ENCODE measurements around the gene NR0B1. TPM values are rescaled to one million over a fixed set of nuclear protein-coding genes. Genes with fewer than 3 reads are reported as not detected.

The NR0B1 gene
- total RNA-seq, 2 experiments from 2014 or later, result not detected

GRCh38 chrX:30301208-30301607 is 8.0 kb downstream of the NR0B1 start:
- no peaks in the 10 kb centered on the region for H3K9me3 Mint-ChIP-seq (ENCODE audit: low read depth)
- no peak overlapping the region for H3K27ac Mint-ChIP-seq
- H3K36me3 Mint-ChIP-seq, result no peaks in the 10 kb centered on the region
- H3K4me1 Mint-ChIP-seq, result no peaks in the 10 kb centered on the region
- DNase-seq (no peak), ATAC-seq (no peak)
- H3K27me3 Mint-ChIP-seq, result no peaks in the 10 kb centered on the region
- no peak overlapping the region for H3K4me3 Mint-ChIP-seq
- CTCF ChIA-PET, result no interaction called here

DNA sequence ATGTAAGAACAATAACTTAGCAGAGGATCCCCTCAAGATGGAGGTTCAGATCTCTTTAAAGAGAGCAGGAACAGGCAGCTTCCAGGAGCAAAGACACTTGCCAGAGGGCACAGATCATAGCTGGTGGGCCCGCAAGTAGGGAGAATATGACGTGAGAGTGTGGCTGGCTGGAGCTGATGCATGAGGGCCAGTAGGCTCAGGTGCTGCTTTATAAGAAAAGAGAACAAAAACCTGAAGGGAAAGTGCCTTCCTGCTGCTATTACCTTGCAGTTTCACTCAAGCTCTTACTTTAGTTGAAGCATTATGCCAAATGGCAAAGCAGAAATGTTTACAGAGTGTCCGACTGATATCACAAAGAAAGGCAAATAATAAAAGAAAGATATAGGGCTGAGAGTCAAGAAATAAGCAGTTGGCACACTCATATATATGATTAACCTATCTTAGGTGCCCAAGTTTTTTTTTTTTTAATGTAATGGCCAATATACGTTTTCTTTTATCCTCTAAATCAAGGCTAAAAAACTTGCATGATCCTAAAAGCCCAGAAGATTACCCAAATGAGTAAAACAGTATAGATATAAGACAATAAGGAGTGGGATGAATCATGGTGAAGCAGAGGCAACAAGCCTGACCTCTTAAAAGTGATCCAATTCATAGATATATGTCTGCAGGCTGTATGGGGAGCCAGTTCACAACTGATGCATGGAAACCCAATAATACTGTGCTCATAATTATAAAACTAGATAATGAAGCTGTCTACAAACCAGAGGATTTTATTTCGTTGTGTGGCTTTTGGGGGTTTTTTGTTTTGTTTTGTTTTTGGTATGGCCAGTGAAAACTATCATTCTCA is 12.6 kb downstream of the NR0B1 start:
- H3K27ac Mint-ChIP-seq, result no peak overlapping the region
- ATAC-seq (no peak), DNase-seq (no peak)
- no peak overlapping the region for H3K4me3 Mint-ChIP-seq
- no peaks in the 10 kb centered on the region for H3K4me1 Mint-ChIP-seq
- no peaks in the 10 kb centered on the region for H3K27me3 Mint-ChIP-seq
- CTCF ChIA-PET, result no interaction called here
- no peaks in the 10 kb centered on the region for H3K36me3 Mint-ChIP-seq
- no peaks in the 10 kb centered on the region for H3K9me3 Mint-ChIP-seq (ENCODE audit: low read depth)

GRCh38 chrX:30283456-30284200 is 25.6 kb downstream of the NR0B1 start:
- DNase-seq (no peak), ATAC-seq (no peak)
- no peak overlapping the region for H3K4me3 Mint-ChIP-seq
- CTCF ChIA-PET, result no interaction called here
- no peak overlapping the region for H3K27ac Mint-ChIP-seq
- peaks cover 2% of the 10 kb centered on the region for H3K9me3 Mint-ChIP-seq (ENCODE audit: low read depth)
- H3K36me3 Mint-ChIP-seq, result no peaks in the 10 kb centered on the region
- no peaks in the 10 kb centered on the region for H3K4me1 Mint-ChIP-seq
- no peaks in the 10 kb centered on the region for H3K27me3 Mint-ChIP-seq

DNA sequence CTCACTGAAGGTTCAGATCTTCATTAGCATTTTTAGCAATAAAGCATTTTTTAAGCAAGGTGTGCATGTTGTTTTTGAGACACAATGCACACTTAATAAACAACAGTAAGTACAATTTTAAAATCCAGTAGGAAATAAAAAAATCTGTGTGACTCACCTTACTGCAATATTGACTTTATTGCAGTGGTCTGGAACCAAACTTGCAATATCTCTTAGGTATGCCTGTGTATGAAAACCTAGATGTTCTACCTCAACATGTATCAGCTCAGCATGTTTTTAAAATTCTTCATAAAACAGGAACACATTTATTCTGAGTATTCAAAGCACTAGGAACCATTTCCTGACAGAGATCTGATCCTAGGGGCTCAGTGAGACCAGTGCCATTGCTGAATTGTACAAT is 26.7 kb downstream of the NR0B1 start:
- Mint-ChIP-seq H3K27me3 (no peaks in the 10 kb centered on the region), H3K4me1 (no peaks in the 10 kb centered on the region), H3K27ac (no peak overlapping the region), H3K4me3 (no peak overlapping the region), H3K9me3 (ENCODE audit: low read depth) (peaks cover 2% of the 10 kb centered on the region), H3K36me3 (no peaks in the 10 kb centered on the region)
- CTCF ChIA-PET, result no interaction called here
- no peak for DNase-seq
- ATAC-seq, result no peak

- H3K9me3 Mint-ChIP-seq (ENCODE audit: low read depth), result peaks cover 2% of the 10 kb centered on the region
- CTCF ChIA-PET, result no interaction called here
- no peak overlapping the region for H3K4me3 Mint-ChIP-seq
- no peak for DNase-seq
- H3K27ac Mint-ChIP-seq, result no peak overlapping the region
- H3K27me3 Mint-ChIP-seq, result no peaks in the 10 kb centered on the region
- H3K4me1 Mint-ChIP-seq, result no peaks in the 10 kb centered on the region
- H3K36me3 Mint-ChIP-seq, result no peaks in the 10 kb centered on the region
- no peak for ATAC-seq
Measured at GRCh38 chrX:30280428-30280827, 28.8 kb downstream of the NR0B1 start.

DNA sequence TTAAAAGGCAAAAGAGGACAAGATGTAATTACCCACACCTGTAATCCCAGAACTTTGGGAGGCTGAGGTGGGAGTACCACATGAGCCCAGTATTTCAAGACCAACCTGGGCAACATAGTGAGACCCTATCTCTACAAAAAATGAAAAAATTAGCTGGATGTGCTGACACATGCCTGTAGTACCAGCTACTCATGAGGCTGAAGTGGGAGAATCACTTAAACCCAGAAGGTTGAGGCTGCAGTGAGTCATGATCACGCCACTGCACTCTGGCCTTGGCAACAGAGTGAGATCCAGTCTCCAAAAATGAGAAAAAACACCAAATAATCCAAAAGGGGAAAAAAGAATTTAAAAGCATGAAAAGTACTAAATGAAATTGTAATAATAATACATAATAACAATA is 30.8 kb downstream of the NR0B1 start:
- DNase-seq (no peak), ATAC-seq (no peak)
- no peaks in the 10 kb centered on the region for H3K9me3 Mint-ChIP-seq (ENCODE audit: low read depth)
- H3K36me3 Mint-ChIP-seq, result no peaks in the 10 kb centered on the region
- H3K4me3 Mint-ChIP-seq, result no peak overlapping the region
- H3K27me3 Mint-ChIP-seq, result no peaks in the 10 kb centered on the region
- H3K27ac Mint-ChIP-seq, result no peak overlapping the region
- H3K4me1 Mint-ChIP-seq, result no peaks in the 10 kb centered on the region
- CTCF ChIA-PET, result no interaction called here

- H3K9me3 Mint-ChIP-seq (ENCODE audit: low read depth), result no peaks in the 10 kb centered on the region
- no peak overlapping the region for H3K4me3 Mint-ChIP-seq
- H3K4me1 Mint-ChIP-seq, result no peaks in the 10 kb centered on the region
- CTCF ChIA-PET, result no interaction called here
- H3K36me3 Mint-ChIP-seq, result no peaks in the 10 kb centered on the region
- DNase-seq, result no peak
- no peak overlapping the region for H3K27ac Mint-ChIP-seq
- H3K27me3 Mint-ChIP-seq, result no peaks in the 10 kb centered on the region
- ATAC-seq, result no peak
Measured at GRCh38 chrX:30275498-30275897, 33.7 kb downstream of the NR0B1 start.

GRCh38 chrX:30270639-30271038 is 38.6 kb downstream of the NR0B1 start:
- Mint-ChIP-seq H3K27ac (no peak overlapping the region), H3K4me3 (no peak overlapping the region), H3K36me3 (no peaks in the 10 kb centered on the region), H3K9me3 (ENCODE audit: low read depth) (no peaks in the 10 kb centered on the region), H3K27me3 (no peaks in the 10 kb centered on the region), H3K4me1 (no peaks in the 10 kb centered on the region)
- CTCF ChIA-PET, result no interaction called here
- ATAC-seq (no peak), DNase-seq (no peak)

- no peaks in the 10 kb centered on the region for H3K9me3 Mint-ChIP-seq (ENCODE audit: low read depth)
- H3K27me3 Mint-ChIP-seq, result no peaks in the 10 kb centered on the region
- no peaks in the 10 kb centered on the region for H3K4me1 Mint-ChIP-seq
- H3K4me3 Mint-ChIP-seq, result no peak overlapping the region
- CTCF ChIA-PET, result no interaction called here
- DNase-seq (no peak), ATAC-seq (no peak)
- H3K36me3 Mint-ChIP-seq, result no peaks in the 10 kb centered on the region
- no peak overlapping the region for H3K27ac Mint-ChIP-seq
Measured at GRCh38 chrX:30262763-30263162, 46.4 kb downstream of the NR0B1 start.

DNA sequence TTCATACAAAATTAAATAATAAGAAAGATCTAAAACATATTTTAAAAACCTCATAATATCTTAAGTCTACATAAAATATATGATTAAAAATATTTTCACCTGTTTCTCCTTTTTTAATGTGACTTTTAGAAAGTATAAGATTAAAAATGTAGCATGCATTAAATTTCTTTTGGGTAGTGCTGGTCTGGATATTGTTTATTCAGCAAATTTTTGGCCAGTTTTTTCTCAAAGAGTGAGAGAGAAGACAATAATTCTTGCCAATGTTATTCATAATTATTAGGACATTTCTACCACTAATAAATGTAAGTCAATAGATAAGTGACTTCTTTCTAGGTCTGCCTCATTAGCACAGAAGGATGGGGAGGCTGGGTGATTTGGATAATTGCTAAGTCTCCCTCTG is 48.2 kb downstream of the NR0B1 start:
- Mint-ChIP-seq H3K4me1 (no peaks in the 10 kb centered on the region), H3K4me3 (no peak overlapping the region), H3K9me3 (ENCODE audit: low read depth) (no peaks in the 10 kb centered on the region), H3K27ac (no peak overlapping the region), H3K27me3 (no peaks in the 10 kb centered on the region), H3K36me3 (no peaks in the 10 kb centered on the region)
- CTCF ChIA-PET, result no interaction called here
- no peak for DNase-seq
- ATAC-seq, result no peak

DNA sequence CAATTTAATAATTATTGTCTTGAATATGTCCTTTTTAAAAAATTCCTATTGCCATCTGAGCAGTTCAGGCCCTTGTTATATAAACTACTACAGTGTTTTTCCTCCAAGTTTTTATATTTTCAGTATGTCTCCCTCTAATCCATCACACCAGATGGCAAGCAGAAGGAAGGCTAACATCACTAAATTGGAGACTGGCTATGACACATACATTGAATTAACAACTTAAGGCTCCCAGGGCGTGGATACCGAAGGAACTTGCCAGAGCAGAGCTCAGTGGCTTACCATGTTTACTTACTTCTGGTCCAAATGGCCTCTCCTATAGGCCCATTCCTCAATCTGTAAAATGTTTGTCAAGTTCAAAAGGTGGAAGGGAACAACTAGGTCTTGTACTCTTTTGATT is 49.3 kb downstream of the NR0B1 start:
- DNase-seq (no peak), ATAC-seq (no peak)
- no peaks in the 10 kb centered on the region for H3K27me3 Mint-ChIP-seq
- no peaks in the 10 kb centered on the region for H3K36me3 Mint-ChIP-seq
- no peak overlapping the region for H3K27ac Mint-ChIP-seq
- CTCF ChIA-PET, result no interaction called here
- no peak overlapping the region for H3K4me3 Mint-ChIP-seq
- no peaks in the 10 kb centered on the region for H3K9me3 Mint-ChIP-seq (ENCODE audit: low read depth)
- no peaks in the 10 kb centered on the region for H3K4me1 Mint-ChIP-seq

Other genes starting within 250 kb of the NR0B1 start
- not detected for gene MAGEB2, start 93.8 kb downstream of the NR0B1 start, total RNA-seq
- not detected for gene MAGEB3, start 78.7 kb downstream of the NR0B1 start, total RNA-seq
- not detected for gene MAGEB4, start 67.4 kb downstream of the NR0B1 start, total RNA-seq
- gene MAGEB1, start 62.2 kb downstream of the NR0B1 start, total RNA-seq, result not detected